Peyer's patch (tissue), 4 donors: ENCODE results near the gene ENG. TPM values are rescaled to one million over a fixed set of nuclear protein-coding genes. Genes with fewer than 3 reads are reported as not detected.

ENCODE experiments used
- DNase-seq, 3 donors: peaks; one replicate each; pipeline ENCODE4 v3.0.0-alpha.2; 2017 to 2019
- H3K27ac ChIP-seq, 4 donors: fragments of 200-600 bp; sonication (generic); one replicate each; pipeline ENCODE4 v1.5.1; 2016 to 2019
- H3K27me3 ChIP-seq, 2 donors: fragments of 200-600 bp; sonication (generic); one replicate each; pipeline ENCODE4 v1.5.1; 2019
- H3K36me3 ChIP-seq, 3 donors: fragments of 200-600 bp; sonication (generic); one replicate each; pipeline ENCODE4 v1.5.1; 2016 to 2019
- H3K4me1 ChIP-seq, 4 donors: fragments of 200-600 bp; sonication (generic); one replicate each; pipeline ENCODE4 v1.5.1; 2016 to 2019
- H3K4me3 ChIP-seq, 4 donors: fragments of 200-600 bp; sonication (generic); 1 replicate in 3 of 4; 2 replicates in 1 of 4; pipeline ENCODE4 v1.5.1; 2016 to 2019; ENCODE audit warnings: mild to moderate bottlenecking in 1 of 4
- H3K9me3 ChIP-seq, 4 donors: fragments of 200-600 bp; sonication (generic); one replicate each; pipeline ENCODE4 v1.5.1; 2016 to 2019; ENCODE audit warnings: mild to moderate bottlenecking in 1 of 4
- CTCF ChIP-seq, 6 experiments: fragments of 450-650 bp in 4 of 6; fragments of 200-600 bp in 2 of 6; sonication (generic) in 1 of 6; IDR thresholded peaks; one replicate each; pipeline ENCODE4 v1.5.1; 2017 to 2019; ENCODE audit warnings: antibody characterized with exemption in 6 of 6, mild to moderate bottlenecking in 3 of 6, moderate library complexity in 1 of 6
- POLR2A ChIP-seq, 2 donors: fragments of 450-650 bp; IDR thresholded peaks; one replicate each; pipeline ENCODE4 v1.5.1; 2017; ENCODE audit warnings: antibody characterized with exemption in 2 of 2, mild to moderate bottlenecking in 2 of 2, moderate library complexity in 2 of 2
- total RNA-seq, 4 donors: library from RNA; depleted of rRNA; stranded (reverse); fragments of >200 nt; gene quantifications; one replicate each; pipeline ENCODE4 v1.1.0, GENCODE V29; 2016

The ENG gene
- total RNA-seq, 4 donors from 2014 or later: 7.0 to 49.5 (median 25.0) TPM

GRCh38 chr9:127816728-127817127 lies 37.7 kb downstream of the ENG start:
- Histone ChIP-seq H3K27me3 (no peaks in the 10 kb centered on the region), H3K4me3 (no peak overlapping the region), H3K4me1 (no peaks in the 10 kb centered on the region), H3K9me3 (no peaks in the 10 kb centered on the region), H3K27ac (no peak overlapping the region), H3K36me3 (peaks cover 0 to 75% (median 0%) of the 10 kb centered on the region in 3 donors)
- DNase-seq: no peak
- no peak for TF ChIP-seq CTCF (IDR thresholded peaks at IDR 0.05)
- TF ChIP-seq POLR2A (IDR thresholded peaks at IDR 0.05): no peak

GRCh38 chr9:127816362-127816725 lies 38.1 kb downstream of the ENG start:
- H3K27me3 ChIP-seq: no peaks in the 10 kb centered on the region
- no peak for TF ChIP-seq POLR2A (IDR thresholded peaks at IDR 0.05)
- H3K4me3 ChIP-seq: no peak overlapping the region
- no peaks in the 10 kb centered on the region for H3K4me1 ChIP-seq
- peaks cover 0 to 75% (median 0%) of the 10 kb centered on the region in 3 donors for H3K36me3 ChIP-seq
- DNase-seq: no peak
- H3K9me3 ChIP-seq: no peaks in the 10 kb centered on the region
- H3K27ac ChIP-seq: no peak overlapping the region

GRCh38 chr9:127815512-127816361 lies 38.7 kb downstream of the ENG start:
- DNase-seq: peak in 1 of 3 donors; percentile 46
- no peak overlapping the region for H3K27ac ChIP-seq
- H3K27me3 ChIP-seq: no peaks in the 10 kb centered on the region
- H3K36me3 ChIP-seq: peaks cover 0 to 76% (median 0%) of the 10 kb centered on the region in 3 donors
- no peak overlapping the region for H3K4me3 ChIP-seq
- H3K4me1 ChIP-seq: peaks cover 0 to under 1% (median 0%) of the 10 kb centered on the region in 4 donors
- H3K9me3 ChIP-seq: no peaks in the 10 kb centered on the region
- TF ChIP-seq POLR2A (IDR thresholded peaks at IDR 0.05): no peak
- no peak for TF ChIP-seq CTCF (IDR thresholded peaks at IDR 0.05)

GRCh38 chr9:127814619-127815511 lies 39.6 kb downstream of the ENG start:
- Histone ChIP-seq H3K4me1 (peaks cover 0 to 9% (median 2%) of the 10 kb centered on the region in 4 donors), H3K27ac (no peak overlapping the region), H3K36me3 (peaks cover 0 to 77% (median 0%) of the 10 kb centered on the region in 3 donors), H3K27me3 (no peaks in the 10 kb centered on the region), H3K4me3 (no peak overlapping the region), H3K9me3 (no peaks in the 10 kb centered on the region)
- TF ChIP-seq CTCF (IDR thresholded peaks at IDR 0.05) (no peak), POLR2A (IDR thresholded peaks at IDR 0.05) (no peak)
- no peak for DNase-seq

GRCh38 chr9:127813686-127814226 lies 40.7 kb downstream of the ENG start:
- no peak for TF ChIP-seq CTCF (IDR thresholded peaks at IDR 0.05)
- TF ChIP-seq POLR2A (IDR thresholded peaks at IDR 0.05): no peak
- DNase-seq: no peak
- no peaks in the 10 kb centered on the region for H3K27me3 ChIP-seq
- H3K36me3 ChIP-seq: peaks cover 0 to 72% (median 0%) of the 10 kb centered on the region in 3 donors
- no peaks in the 10 kb centered on the region for H3K9me3 ChIP-seq
- H3K27ac ChIP-seq: no peak overlapping the region
- H3K4me3 ChIP-seq: no peak overlapping the region
- peaks cover 0 to 14% (median 2%) of the 10 kb centered on the region in 4 donors for H3K4me1 ChIP-seq
